Right forelimb (tissue), 1 donor: ENCODE measurements around the gene GABARAP.

Experiments used
- DNase-seq: peaks from one replicate; pipeline ENCODE4 v3.0.0-alpha.2; 2018

The GABARAP gene

GRCh38 chr17:7204828-7205461 is 37.3 kb downstream of the GABARAP start:
- DNase-seq: peak; percentile 89

- no peak for DNase-seq
Measured at GRCh38 chr17:7204336-7204735, 37.9 kb downstream of the GABARAP start.

- DNase-seq: no peak
Measured at GRCh38 chr17:7203391-7203790, 38.9 kb downstream of the GABARAP start.

- DNase-seq: no peak
Measured at GRCh38 chr17:7196651-7197401, 45.4 kb downstream of the GABARAP start.

GRCh38 chr17:7195971-7196370 is 46.3 kb downstream of the GABARAP start:
- peak; percentile 42 for DNase-seq

- DNase-seq: peak; percentile 29
Measured at GRCh38 chr17:7192271-7192937, 49.8 kb downstream of the GABARAP start.

GRCh38 chr17:7191571-7192270 is 50.5 kb downstream of the GABARAP start:
- DNase-seq: peak; percentile 50

- DNase-seq: no peak
Measured at GRCh38 chr17:7191069-7191468, 51.2 kb downstream of the GABARAP start.

- DNase-seq: no peak
Measured at GRCh38 chr17:7190276-7190917, 51.9 kb downstream of the GABARAP start.
